ENCODE results near the gene SCN10A.

GRCh38 chr3:38696034-38696433 is 120.0 kb downstream of the SCN10A start:
- TF ChIP-seq, protein P1, sequence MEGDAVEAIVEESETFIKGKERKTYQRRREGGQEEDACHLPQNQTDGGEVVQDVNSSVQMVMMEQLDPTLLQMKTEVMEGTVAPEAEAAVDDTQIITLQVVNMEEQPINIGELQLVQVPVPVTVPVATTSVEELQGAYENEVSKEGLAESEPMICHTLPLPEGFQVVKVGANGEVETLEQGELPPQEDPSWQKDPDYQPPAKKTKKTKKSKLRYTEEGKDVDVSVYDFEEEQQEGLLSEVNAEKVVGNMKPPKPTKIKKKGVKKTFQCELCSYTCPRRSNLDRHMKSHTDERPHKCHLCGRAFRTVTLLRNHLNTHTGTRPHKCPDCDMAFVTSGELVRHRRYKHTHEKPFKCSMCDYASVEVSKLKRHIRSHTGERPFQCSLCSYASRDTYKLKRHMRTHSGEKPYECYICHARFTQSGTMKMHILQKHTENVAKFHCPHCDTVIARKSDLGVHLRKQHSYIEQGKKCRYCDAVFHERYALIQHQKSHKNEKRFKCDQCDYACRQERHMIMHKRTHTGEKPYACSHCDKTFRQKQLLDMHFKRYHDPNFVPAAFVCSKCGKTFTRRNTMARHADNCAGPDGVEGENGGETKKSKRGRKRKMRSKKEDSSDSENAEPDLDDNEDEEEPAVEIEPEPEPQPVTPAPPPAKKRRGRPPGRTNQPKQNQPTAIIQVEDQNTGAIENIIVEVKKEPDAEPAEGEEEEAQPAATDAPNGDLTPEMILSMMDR (IDR thresholded peaks at IDR 0.05), result no peak
- no peak for TF ChIP-seq ZFX (IDR thresholded peaks at IDR 0.05; ENCODE audit: borderline replicate concordance)

All from 22Rv1 (cell line).